NCI-H524 treated with DMSO at 0.1 percent for 48 hours (cell line): ENCODE measurements around the gene TACSTD2.
"Not testable (repeated sequence)": the region's sequence is repeated elsewhere in the genome, so short reads cannot be mapped to it uniquely, and the experiment has no call there.

Source experiments
- DNase-seq: peaks from one replicate; lab custom pipeline; 2025; lab: John Stamatoyannopoulos, UW

The TACSTD2 gene

DNA sequence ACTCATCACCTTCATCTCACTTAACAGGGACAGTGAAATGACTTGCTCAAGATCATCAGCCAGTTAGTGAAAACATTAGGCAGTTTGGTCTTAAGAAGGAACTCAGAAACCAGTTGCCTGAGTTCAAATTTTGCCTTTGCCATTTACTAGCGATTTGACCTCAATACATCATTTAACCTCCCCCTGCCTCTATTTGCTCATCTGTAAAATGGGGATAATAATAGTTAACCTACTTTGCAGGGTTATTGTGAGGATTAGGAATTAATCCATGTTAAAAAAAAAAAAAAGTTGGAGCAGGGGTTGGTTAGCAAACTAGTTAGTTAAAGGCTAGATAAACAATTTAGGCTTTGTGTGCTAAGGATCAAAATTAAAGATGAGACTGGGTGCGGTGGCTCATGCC, 10.6 kb upstream of the TACSTD2 start:
- DNase-seq, result no peak

DNA sequence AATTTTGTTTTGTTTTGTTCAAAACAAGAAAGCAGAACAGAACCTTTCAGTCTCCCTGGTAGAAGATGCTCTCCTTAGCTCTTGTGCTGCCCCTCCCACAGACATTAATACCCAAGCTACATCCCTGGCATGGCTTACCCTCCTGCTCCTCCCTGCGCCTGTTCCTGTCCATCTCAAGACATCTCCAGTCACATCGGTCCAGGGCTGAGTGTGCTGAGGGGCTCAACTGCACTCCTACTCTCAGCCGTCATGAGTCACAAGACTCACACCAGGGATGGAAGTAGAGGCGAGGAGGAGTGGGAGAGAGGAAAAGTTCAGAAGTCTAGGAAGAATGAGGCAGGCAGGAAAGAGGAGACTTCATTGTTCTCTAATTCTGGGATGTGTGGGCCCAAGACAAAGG, 9.2 kb upstream of the TACSTD2 start:
- no peak for DNase-seq

DNA sequence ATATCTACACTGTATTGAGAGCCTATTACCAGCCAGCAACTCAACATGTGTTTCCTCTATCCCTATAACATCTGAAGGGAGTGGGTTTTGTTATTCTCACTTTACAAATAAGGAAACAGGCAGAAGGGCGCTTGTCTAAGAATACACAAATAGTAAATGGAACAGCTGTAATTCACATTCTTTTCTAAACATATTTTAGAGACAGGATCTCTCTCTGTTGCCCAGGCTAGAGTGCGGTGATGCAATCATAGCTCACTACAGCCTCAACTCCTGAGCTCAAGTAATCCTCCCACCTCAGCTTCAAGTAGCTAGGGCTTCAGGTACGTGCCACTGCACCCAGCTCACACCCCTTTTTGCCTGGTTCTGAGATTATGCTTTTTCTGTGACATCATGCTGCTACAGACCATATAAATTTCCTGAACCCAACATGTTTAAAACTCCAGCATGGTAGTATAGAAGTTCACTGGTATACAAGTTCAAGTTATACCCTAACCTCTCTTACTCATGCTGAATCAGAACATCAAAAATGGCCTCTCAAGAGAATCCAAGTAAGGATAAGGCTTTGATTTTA, 8.6 kb upstream of the TACSTD2 start:
- no peak for DNase-seq

DNA sequence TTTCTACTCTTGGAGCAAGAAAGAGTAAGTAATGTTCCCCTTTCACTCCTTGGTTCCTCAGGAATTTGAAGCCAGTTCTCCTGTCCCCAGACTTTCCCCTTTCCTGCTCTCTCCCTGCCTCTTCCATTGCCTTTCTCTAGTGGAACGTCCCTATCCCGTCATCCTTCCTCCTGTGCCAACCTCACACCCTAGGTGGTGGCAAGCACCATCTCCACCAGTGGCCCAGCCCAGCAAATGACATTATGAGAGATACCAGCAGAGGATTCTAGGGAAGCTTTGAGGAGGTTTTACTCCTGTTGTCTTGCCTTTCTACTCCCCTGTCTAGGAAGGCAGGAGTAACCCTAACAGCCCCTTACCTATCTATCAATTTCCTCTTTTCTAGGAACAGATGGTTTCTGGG, 8.1 kb upstream of the TACSTD2 start:
- DNase-seq, result no peak

DNA sequence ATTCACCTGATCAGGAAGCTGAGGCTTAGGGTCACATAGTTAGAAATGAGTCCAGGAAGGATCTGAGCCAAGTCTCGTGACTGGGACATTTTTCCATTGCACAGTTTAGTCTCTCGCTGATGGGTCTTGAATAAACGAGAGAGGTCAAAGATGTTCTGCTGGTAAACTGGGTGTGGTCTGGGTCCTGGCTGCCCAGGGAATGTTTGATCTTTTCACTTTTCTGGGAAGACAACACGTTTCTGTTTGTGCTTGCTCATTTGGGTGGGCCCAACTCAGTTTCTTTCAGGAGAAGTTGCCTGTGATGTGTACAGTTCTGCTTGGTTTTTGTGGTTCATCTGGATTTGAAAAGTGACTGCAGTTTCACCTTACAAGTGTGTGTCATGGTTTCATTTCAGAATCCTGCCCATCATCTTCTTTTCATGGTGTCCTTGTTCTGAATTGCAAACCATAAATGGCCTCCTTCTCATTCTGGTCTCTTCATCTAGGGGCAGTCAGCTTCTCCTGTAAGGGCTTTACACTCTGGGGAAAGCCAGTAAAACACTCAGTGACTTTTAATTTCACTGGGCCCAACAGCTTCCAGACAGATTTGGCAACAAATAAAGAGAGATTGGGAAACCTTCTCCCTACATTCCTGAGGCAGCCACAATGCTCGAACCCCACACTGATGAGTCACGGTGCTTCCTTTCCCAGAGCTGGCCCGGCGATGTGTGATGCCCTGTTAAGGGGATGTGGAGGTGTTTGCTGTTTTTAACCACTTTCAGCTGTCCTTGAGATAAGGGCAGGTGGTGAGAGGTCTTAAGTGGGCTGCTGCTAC, 7.2 kb upstream of the TACSTD2 start:
- DNase-seq, result no peak

DNA sequence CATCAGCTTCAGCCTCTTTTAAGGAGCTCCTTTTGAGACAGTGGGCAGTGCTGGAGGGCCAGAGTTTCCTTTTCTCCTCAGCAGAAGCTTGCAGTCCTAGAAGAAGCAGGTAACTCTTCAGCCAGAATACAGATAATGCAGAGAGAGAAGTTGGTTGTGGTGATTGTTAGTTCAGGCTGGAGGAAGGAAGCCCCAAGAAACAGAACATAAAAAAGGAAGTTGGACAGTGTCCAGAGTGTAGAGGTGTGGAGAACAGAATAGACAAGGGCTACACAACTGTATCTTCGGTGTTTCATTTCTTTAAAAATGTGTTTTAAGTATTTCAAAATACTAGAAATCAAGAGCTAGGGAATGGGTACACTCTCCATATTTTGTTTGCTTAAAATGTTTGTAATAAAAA, 6.4 kb upstream of the TACSTD2 start:
- no peak for DNase-seq

DNA sequence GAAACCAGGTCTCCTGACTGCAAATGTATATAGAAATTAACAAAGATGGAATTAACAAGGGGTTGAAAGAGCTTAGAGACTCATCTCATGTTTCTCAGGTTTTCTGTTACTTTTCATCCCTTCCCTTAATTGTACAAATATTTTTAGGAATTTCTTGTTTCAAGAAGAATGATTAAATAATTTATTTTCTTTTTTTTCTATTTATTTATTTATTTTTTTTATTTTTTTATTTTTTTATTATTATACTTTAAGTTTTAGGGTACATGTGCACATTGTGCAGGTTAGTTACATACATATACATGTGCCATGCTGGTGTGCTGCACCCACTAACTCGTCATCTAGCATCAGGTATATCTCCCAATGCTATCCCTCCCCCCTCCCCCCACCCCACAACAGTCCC, 5.1 kb upstream of the TACSTD2 start:
- DNase-seq, result not testable (repeated sequence)

DNA sequence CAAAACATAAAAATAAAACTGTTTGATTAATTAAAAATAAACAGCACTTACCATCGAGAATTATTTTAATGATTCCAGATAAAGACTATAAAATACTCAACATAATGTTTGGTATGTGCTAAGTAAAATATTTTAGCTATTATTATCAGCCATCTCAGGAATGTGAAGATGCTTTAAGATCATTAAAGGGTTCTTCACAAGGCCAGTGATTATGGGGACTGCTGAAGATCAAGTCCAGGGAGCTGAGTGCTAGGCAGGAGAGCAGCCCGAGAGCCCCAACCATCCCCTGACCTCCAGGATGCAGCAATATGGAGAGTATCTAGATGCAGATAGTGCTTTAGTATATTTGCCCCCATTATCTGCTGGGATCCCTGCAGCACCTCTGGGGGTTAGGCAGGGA, 4.6 kb upstream of the TACSTD2 start:
- no peak for DNase-seq

DNA sequence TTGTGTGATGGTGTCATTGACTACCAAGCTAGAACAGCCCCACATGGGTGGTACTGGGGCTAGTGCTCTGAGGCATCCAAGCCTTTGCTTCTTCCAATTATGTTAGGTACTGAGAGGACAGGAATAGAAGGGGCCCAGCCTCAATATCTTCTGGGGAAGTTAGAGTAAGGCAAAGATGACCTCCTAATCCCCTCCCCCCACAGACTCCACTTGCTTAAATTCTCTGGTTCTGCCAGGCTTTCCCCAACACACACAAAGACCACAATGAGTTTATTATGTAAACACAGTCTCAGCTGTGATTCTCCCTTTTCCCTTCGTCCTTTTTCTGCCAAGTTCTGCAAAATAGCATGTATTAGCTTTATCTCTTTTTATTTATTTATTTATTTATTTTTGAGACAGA, 3.1 kb upstream of the TACSTD2 start:
- DNase-seq, result no peak

DNA sequence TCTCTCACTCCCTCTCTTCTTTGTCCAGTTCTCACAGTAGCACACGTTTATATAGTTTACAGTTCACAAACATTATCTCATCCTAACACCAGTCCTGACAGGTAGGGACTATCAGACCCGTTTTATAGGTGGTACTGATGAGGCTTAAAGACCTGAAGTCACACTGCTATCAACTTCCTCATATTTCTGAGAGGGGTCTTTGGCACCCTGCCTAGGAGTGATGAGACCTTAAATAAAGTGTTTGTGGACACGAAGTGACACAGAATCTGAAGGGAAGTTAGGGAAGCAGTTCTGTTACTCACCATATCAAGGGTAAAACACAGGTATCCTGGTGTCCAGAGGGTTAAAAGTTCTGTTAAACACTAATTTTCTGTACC, 590 bp upstream of the TACSTD2 start:
- DNase-seq, result no peak

DNA sequence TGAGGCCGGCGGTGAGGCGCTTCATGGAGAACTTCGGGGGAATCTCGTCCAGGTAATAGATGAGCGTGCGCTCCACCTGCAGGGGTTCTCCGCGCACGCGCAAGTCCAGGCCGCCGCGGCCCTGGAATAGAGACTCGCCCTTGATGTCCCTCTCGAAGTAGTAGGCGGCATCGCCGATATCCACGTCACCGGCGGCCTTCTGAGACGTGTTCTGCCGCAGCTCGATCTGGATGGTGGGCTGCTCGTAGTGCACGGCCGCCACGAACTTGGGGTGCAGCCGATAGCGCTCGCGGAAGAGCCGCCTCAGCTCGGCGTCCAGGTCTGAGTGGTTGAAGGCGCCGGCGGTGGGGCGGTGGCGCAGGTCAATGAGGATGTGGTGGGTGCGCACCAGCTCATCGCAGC, 726 bp downstream of the TACSTD2 start:
- DNase-seq, result no peak

DNA sequence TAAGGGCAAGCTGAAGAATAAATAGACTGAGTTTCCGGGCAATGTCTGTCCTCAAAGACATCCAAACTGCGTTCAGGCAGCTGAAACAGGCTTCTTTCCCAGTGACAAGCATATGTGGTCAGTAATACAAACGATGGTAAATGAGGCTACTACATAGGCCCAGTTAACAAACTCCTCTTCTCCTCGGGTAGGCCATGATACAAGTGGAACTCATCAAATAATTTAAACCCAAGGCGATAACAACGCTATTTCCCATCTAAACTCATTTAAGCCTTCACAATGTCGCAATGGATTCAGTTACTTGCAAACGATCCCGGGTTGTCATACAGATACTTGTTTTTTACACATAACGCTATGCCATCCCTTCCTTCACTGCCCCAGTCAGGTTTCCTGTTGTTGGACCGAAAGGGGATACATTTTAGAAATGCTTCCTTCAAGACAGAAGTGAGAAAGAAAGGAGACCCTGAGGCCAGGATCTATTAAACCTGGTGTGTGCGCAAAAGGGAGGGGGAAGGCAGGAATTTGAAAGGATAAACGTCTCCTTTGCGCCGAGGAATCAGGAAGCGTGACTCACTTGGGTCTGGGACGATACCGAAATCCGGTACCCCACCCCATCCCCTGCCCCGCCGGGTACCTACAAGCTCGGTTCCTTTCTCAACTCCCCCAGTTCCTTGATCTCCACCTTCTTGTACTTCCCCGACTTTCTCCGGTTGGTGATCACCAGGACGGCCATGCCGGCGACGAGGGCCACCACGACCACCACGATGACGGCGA, 1.3 kb downstream of the TACSTD2 start:
- no peak for DNase-seq

DNA sequence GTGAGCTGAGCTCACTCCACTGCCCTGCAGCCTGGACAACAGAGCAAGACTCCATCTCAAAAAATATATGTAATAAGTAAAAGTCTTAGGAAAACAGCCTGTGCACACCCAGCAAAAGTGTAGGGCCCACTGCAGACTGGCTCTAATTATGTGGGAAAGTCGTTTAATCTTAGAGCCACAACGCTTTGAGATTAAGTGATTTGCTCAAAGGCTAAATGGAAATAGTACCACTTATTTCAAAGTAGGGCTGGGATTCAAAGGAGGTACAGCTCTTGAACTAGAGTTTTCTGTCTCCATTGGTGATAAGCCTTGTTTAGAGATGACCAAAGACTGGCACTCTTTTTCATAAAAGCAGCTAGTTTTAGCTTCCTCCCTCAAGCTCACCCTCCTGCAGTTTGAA, 2.2 kb downstream of the TACSTD2 start:
- no peak for DNase-seq

DNA sequence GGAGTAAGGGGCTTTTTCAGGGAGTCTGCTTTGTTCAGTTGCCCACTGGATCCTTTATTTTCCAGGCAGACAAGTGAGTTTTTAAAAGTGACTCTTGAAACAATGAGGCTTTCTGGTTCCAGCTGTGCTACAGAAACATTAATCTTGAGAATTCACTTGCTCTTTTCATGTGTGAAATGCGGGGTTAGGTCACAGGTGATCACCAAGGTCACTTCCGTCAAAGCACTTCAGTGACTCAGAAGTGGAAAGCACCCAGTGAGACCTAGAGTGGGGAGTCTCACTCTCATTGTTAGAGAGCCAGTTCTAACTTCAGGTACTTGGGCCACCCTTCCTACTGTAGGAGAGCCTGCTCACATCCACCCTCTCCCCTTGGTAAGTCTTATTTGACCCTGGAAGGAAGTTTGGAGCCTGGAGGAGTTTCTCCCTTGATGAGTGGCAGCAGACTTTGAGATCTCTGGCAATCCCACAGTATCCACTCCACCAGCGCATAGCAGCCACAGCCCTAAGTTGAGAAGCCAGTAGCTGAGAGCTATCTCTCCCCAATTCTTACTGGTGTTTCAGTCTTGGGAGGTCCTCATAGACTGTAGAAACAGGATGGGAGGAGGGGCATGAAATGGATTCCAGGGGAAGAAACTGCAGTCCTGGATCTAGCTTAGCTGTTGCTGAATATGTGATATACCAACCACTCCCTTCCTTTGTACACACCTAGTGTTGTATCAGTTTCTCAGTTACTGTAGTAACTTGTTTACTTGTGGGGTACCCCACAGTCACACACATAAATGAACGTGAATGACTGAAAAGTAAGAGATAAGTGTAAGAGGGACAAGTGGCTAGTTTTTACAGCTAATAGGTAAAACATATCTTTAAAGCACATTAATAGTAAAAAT, 3.1 kb downstream of the TACSTD2 start:
- no peak for DNase-seq

DNA sequence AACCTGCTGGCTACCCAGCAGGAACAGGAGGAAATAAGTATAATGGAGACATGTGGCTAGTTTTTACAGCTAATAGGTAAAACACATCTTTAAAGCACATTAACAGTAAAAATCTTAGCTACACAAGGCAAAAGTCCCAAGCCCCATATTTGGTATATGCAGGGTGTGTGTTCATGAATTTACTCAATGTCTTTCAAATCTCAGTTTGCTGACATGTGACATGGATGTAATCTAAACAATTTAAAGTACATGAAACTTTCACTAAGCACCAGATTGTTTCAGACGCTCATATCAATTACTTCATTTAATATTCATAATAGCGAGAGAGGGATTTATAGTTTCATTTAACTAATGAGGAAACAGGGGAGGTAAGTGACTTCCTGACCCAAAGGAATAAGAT, 3.9 kb downstream of the TACSTD2 start:
- no peak for DNase-seq

DNA sequence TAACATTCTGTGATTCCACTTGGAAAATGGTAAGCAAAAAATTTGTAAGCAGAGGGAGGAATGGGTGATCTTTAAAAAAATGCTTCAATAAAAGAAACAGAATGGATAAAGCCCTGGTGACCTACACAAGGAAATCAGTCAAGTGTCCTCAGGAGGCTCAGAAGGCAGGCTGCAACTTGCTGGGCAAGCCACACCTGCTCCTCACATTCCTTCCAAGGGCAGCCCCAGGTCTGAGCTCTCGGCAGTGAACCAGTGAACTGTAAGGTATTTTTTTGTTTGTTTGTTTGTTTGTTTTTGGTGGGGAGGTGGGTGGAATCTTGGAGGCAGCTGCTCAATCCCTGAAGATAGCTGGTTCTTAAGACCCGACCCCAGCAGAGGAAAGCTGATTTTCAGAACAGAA, 4.4 kb downstream of the TACSTD2 start:
- DNase-seq, result no peak

DNA sequence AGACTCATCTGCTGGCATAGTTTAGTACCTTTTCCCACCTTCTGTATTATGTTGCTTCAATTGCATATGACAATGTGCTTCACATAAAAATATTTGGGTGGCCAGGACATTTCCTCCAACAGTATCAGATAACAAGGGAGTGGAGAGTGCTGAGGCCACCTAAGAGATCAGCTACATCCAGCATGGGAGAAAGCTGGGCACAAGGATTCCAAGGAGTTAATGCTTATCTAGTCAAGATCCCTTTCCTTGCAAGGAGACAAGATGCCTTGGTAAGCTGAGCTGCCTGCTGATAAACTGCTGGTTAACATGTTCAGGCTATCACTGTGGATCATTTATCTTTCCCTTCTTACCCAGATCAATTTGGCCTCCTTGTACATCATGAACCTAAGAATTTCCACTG, 5.4 kb downstream of the TACSTD2 start:
- DNase-seq, result no peak

DNA sequence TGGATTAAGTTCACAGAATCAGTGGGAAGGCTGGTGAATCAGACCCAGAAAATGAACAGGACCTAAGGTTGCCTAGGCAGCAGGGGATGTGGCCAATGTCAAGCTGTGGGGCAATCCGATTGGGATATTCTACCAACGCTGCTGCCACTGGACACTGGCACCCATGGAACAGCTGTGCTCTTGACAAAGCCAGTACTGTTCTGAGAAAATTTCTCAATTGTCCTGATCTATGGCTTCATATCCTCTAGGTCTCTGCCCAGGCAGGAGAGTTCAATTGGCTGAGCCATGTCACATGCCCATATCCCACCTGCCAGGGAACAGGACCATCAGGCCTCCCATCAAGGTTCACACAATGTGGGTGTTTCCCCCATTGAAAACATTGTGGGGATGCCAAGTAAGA, 6.2 kb downstream of the TACSTD2 start:
- no peak for DNase-seq

DNA sequence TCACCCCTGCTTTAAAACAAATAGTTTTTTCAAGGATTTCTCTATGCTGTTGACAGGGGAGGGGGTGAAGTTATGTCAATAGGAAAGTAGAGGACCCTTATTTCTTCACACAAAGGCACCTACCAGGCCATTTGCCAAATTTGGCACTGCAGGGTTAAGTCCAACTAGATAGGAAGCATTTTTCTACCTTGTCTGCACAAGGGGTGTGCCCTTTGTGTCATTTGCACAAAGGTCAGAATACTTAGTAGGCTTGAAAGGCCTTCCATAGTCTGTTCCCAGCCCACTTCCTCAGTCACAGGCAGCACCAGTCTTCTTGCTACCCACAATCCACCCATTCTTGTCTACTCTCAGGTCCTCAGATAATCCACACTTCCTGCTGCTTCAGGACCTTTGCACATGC, 7.0 kb downstream of the TACSTD2 start:
- no peak for DNase-seq

DNA sequence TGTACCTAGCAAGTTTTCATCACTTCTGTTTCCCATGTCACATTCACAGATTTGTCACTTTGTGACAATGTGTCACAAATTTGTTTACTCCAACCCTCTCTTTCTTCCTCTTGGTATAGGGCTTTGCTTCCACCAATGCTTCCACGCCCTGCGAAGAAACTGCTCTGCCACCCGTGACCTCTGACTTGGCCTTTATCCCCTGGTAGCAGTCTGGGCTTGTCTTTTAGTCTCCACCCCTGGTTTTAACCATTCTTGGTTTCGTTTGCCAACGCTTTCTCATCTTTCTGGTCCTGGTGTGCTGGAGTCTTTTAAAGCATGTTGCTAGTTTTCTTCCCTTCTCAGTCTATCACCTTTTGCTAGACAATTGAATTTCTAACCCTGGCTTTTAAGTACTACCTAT, 8.1 kb downstream of the TACSTD2 start:
- no peak for DNase-seq

DNA sequence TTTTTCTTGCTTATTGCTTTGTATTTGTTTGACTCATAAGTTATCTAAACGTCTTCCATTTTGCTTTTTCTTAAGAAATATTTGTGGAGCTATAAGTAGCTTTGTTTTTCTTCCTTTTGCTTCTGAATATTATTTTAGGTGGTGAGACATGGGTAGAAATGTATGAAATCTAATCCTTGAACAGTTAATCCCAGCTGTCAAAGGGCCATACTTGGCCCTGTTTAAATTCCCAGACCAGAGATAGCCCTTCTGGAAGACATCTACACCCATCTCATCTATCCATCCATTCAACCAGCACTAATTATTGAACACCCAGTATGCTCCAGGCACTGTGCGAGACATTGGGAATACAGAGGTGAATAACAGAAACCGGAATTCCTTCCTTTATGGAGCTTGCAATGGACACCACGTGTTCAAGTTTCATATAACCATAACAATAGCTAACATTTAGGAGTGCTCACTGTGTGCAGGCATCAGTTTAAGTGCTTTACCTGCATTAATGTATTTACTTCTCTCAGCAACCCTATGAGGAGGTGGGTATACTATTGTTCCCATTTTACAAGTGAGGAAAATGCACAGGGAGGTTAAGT, 8.7 kb downstream of the TACSTD2 start:
- no peak for DNase-seq

DNA sequence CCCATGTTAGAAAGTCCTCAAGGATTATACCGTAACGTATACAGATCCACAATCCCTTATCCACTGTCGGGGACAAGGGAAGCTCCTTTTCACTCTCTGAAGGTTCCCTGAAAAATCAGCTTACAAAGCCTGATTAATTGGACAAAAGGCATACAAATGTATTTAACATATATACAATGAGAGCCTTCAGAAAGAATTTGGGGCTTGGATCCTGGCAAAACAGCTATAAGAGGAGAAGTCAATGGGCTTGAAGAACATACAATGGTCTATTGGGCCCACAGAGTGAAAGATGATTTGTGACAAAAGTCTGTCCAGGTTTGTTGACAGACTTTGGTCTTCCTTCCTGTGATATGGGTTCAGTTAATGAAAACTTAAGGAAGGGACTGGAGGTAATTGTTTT, 10.7 kb downstream of the TACSTD2 start:
- no peak for DNase-seq
